T-cell (primary cell): ENCODE measurements around the gene CHD5. TPM values are rescaled to one million over a fixed set of nuclear protein-coding genes. Genes with fewer than 3 reads are reported as not detected.

ENCODE experiments used
- ATAC-seq, 4 experiments: fragments of 200-7000 bp in 3 of 4; fragments of 150-1000 bp in 1 of 4; cut with Tn5 transposase; replicated peaks in 1 of 4; 1 replicate in 3 of 4; 2 replicates in 1 of 4; pipeline ENCODE4 v1.10.0; 2021; ENCODE audit warnings: moderate library complexity in 3 of 4, mild to moderate bottlenecking in 2 of 4, moderate number of reproducible peaks in 1 of 4
- CTCF ChIA-PET, 2 donors: fragments of 300-600 bp; sonication (Branson Sonifier 250); formaldehyde crosslinking; loops; one replicate each; lab custom pipeline; 2022; ENCODE audit warnings: antibody characterized with exemption in 2 of 2; lab: Charles Lee
- POLR2A ChIA-PET, 2 donors: fragments of 300-600 bp; sonication (Branson Sonifier 250); formaldehyde crosslinking; loops; one replicate each; lab custom pipeline; 2022; ENCODE audit warnings: antibody characterized with exemption in 2 of 2; lab: Charles Lee
- DNase-seq, 35 experiments: peaks; one replicate each; pipeline versions ENCODE4 v3.0.0 to v3.0.0-alpha.2; 2013 to 2023
- H3K27ac ChIP-seq: one replicate; pipeline ENCODE4 v1.5.1; 2013; ENCODE audit warnings: low read length
- H3K27me3 ChIP-seq, 2 experiments: replicated peaks in 1 of 2; 1 replicate in 1 of 2; 2 replicates in 1 of 2; pipeline versions ENCODE4 v1.6.1 to v1.7.0; 2013; ENCODE audit warnings: low read length in 1 of 2, mixed read lengths in 1 of 2; ENCODE audit not compliant: control insufficient read depth in 2 of 2, insufficient read depth in 2 of 2; ENCODE audit errors: extremely low read depth in 1 of 2
- H3K36me3 ChIP-seq, 2 donors: 1 replicate in 1 of 2; 2 replicates in 1 of 2; pipeline versions ENCODE4 v1.6.1 to v1.7.0; 2013; ENCODE audit warnings: low read length in 1 of 2; ENCODE audit not compliant: control insufficient read depth in 2 of 2, insufficient read depth in 1 of 2; ENCODE audit errors: extremely low read depth in 1 of 2
- H3K4me1 ChIP-seq, 2 experiments: 1 replicate in 1 of 2; 2 replicates in 1 of 2; pipeline versions ENCODE4 v1.6.1 to v1.7.0; 2013; ENCODE audit warnings: low read length in 2 of 2, mixed read lengths in 1 of 2; ENCODE audit not compliant: insufficient read depth in 2 of 2, control insufficient read depth in 1 of 2; ENCODE audit errors: extremely low read depth in 1 of 2
- H3K4me3 ChIP-seq, 2 donors: 1 replicate in 1 of 2; 2 replicates in 1 of 2; pipeline versions ENCODE4 v1.5.1 to v1.7.0; 2013; ENCODE audit warnings: mild to moderate bottlenecking in 2 of 2, low read length in 1 of 2, moderate library complexity in 1 of 2; ENCODE audit not compliant: control insufficient read depth in 1 of 2; ENCODE audit errors: extremely low read depth in 1 of 2
- H3K9me3 ChIP-seq: 2 replicates; pipeline ENCODE4 v1.7.0; 2013
- H3K27ac Mint-ChIP-seq, 2 donors: one replicate each; pipeline ENCODE4 v1.8.0; 2020 to 2021; ENCODE audit warnings: mild to moderate bottlenecking in 2 of 2, mixed read lengths in 2 of 2
- H3K27me3 Mint-ChIP-seq, 2 donors: one replicate each; pipeline ENCODE4 v1.8.0; 2021 to 2022; ENCODE audit warnings: mixed read lengths in 2 of 2
- H3K36me3 Mint-ChIP-seq: one replicate; pipeline ENCODE4 v1.8.0; 2021; ENCODE audit warnings: mixed read lengths
- H3K4me1 Mint-ChIP-seq, 3 donors: one replicate each; pipeline ENCODE4 v1.8.0; 2020 to 2022; ENCODE audit warnings: mixed read lengths in 3 of 3, mild to moderate bottlenecking in 1 of 3
- H3K4me3 Mint-ChIP-seq, 3 donors: one replicate each; pipeline ENCODE4 v1.8.0; 2020 to 2022; ENCODE audit warnings: mild to moderate bottlenecking in 3 of 3, mixed read lengths in 3 of 3, moderate library complexity in 3 of 3
- H3K9me3 Mint-ChIP-seq, 3 donors: one replicate each; pipeline ENCODE4 v1.8.0; 2020 to 2022; ENCODE audit warnings: mixed read lengths in 3 of 3
- WGBS: methylation state at CpG from one replicate; pipeline ENCODE4 v1.1.5; 2013; ENCODE audit warnings: missing lambda C conversion rate; ENCODE audit not compliant: insufficient coverage; 5-methylcytosine and 5-hydroxymethylcytosine counted together
- total RNA-seq, 35 experiments: library from RNA in 6 of 35; stranded (reverse) in 6 of 35; fragments of 120-200 nt in 1 of 35; gene quantifications; one replicate each; pipeline versions ENCODE4 v1.2.1 to v1.2.4 and lab custom pipeline; 2013 to 2026

CHD5 gene
- total RNA-seq, 5 donors from 2014 or later (not counting 1 experiment from before 2014, with no cell fraction given): 0.05 to 0.23 (median 0.16) TPM

GRCh38 chr1:6209661-6210580 is 29.8 kb upstream of the CHD5 start:
- H3K27ac ChIP-seq: no peak overlapping the region
- ATAC-seq (peak in 1 of 4 experiments; percentile 24), DNase-seq (peak in 5 of 35 experiments; percentile 10 to 35 (median 28))
- Mint-ChIP-seq H3K36me3 (no peaks in the 10 kb centered on the region), H3K27ac (peak overlapping the region; percentile 39 to 46), H3K4me1 (peaks cover 0 to 19% (median 12%) of the 10 kb centered on the region in 3 donors), H3K9me3 (no peaks in the 10 kb centered on the region), H3K4me3 (peak overlapping the region; percentile 45 to 57 (median 50)), H3K27me3 (peaks cover 4 to 20% of the 10 kb centered on the region in 2 donors)
- peaks cover 3 to 61% of the 10 kb centered on the region in 2 experiments for H3K27me3 ChIP-seq
- 75% methylated on average over 11 of the region's 17 CpGs for WGBS
- CTCF ChIA-PET: interaction anchor here in 1 of 2 donors (0.5 kb wide), 1 partner anchor 21 kb away, joined by 4 read pairs; no protein-coding TSS in a partner anchor
- H3K36me3 ChIP-seq: no peaks in the 10 kb centered on the region
- H3K4me1 ChIP-seq: peaks cover 6 to 34% of the 10 kb centered on the region in 2 experiments
- H3K9me3 ChIP-seq: no peaks in the 10 kb centered on the region
- POLR2A ChIA-PET: no interaction called here
- peak overlapping the region in 1 of 2 donors; percentile 1 for H3K4me3 ChIP-seq

DNA sequence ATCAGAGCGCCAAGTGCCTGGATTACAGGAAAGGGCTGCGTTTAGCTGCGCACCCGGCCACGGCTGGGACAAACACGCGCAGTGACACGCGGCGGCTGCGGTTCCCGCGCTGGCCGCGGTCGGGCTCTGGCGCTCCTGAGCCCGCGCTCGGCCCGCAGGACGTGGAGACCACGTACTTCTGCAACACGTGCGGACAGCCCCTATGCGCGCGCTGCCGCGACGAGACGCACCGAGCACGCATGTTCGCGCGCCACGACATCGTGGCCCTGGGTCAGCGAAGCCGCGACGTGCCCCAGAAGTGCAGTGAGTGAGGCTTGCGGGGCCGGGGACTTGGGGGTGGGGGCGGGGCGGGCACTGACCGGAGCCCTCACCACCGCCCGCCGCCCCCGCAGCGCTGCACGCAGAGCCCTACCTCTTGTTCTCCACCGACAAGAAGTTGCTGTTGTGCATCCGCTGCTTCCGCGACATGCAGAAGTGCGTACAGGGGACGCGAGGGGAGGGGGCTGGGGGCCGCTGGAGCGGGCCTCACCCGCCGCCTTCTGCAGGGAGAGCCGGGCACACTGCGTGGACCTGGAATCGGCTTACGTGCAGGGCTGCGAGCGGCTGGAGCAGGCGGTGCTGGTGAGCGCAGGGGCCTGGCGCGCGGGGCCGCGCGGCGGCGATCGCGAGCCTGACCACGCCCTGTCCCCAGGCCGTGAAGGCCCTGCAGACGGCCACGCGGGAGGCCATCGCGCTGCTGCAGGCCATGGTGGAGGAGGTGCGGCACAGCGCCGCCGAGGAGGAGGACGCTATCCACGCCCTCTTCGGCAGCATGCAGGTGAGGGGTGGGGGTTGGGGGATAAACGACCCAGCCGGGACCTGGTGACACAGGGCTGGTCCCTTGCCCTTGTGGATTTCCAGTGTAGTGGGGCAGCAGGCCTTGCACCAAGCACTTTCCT is 28.9 kb upstream of the CHD5 start:
- no peak overlapping the region for H3K27ac ChIP-seq
- Mint-ChIP-seq H3K4me3 (peak overlapping the region; percentile 50 to 57 (median 51)), H3K4me1 (peaks cover 0 to 22% (median 15%) of the 10 kb centered on the region in 3 donors), H3K36me3 (no peaks in the 10 kb centered on the region), H3K27me3 (peaks cover 4 to 21% of the 10 kb centered on the region in 2 donors), H3K9me3 (no peaks in the 10 kb centered on the region), H3K27ac (peak overlapping the region in 1 of 2 donors; percentile 46)
- ChIA-PET POLR2A (no interaction called here), CTCF (no interaction called here)
- peak in 4 of 35 experiments; percentile 8 to 35 (median 12) for DNase-seq
- no peaks in the 10 kb centered on the region for H3K9me3 ChIP-seq
- H3K36me3 ChIP-seq: no peaks in the 10 kb centered on the region
- 4% methylated on average over 97 of the region's 99 CpGs for WGBS
- H3K4me3 ChIP-seq: peak overlapping the region in 1 of 2 donors; percentile 47
- peaks cover 3 to 64% of the 10 kb centered on the region in 2 experiments for H3K27me3 ChIP-seq
- ATAC-seq: peak; percentile 14 to 54 (median 36)
- peaks cover 6 to 38% of the 10 kb centered on the region in 2 experiments for H3K4me1 ChIP-seq

- Mint-ChIP-seq H3K36me3 (no peaks in the 10 kb centered on the region), H3K9me3 (no peaks in the 10 kb centered on the region), H3K27me3 (peaks cover 4 to 21% of the 10 kb centered on the region in 2 donors), H3K4me1 (peaks cover 0 to 22% (median 15%) of the 10 kb centered on the region in 3 donors), H3K27ac (no peak overlapping the region), H3K4me3 (peak overlapping the region in 2 of 3 donors; percentile 28 to 50)
- H3K9me3 ChIP-seq: no peaks in the 10 kb centered on the region
- peaks cover 6 to 38% of the 10 kb centered on the region in 2 experiments for H3K4me1 ChIP-seq
- ChIA-PET POLR2A (no interaction called here), CTCF (no interaction called here)
- no peaks in the 10 kb centered on the region for H3K36me3 ChIP-seq
- no peak overlapping the region for H3K27ac ChIP-seq
- H3K27me3 ChIP-seq: peaks cover 3 to 64% of the 10 kb centered on the region in 2 experiments
- ATAC-seq: no peak
- no peak for DNase-seq
- peak overlapping the region in 1 of 2 donors; percentile 3 for H3K4me3 ChIP-seq
- 94% methylated on average over 8 of the region's 10 CpGs for WGBS
Measured at GRCh38 chr1:6207921-6208320, 27.8 kb upstream of the CHD5 start.

GRCh38 chr1:6207075-6207885 is 27.2 kb upstream of the CHD5 start:
- Mint-ChIP-seq H3K4me3 (peak overlapping the region; percentile 57 to 72 (median 71)), H3K4me1 (peaks cover 0 to 22% (median 15%) of the 10 kb centered on the region in 3 donors), H3K27ac (no peak overlapping the region), H3K9me3 (no peaks in the 10 kb centered on the region), H3K27me3 (peaks cover 4 to 21% of the 10 kb centered on the region in 2 donors), H3K36me3 (no peaks in the 10 kb centered on the region)
- H3K27me3 ChIP-seq: peaks cover 3 to 67% of the 10 kb centered on the region in 2 experiments
- ChIA-PET POLR2A (no interaction called here), CTCF (interaction anchor here (0.5 to 0.6 kb wide), 2 partner anchors 39 to 187 kb away, joined by 3 to 4 read pairs; no protein-coding TSS in a partner anchor)
- no peak for DNase-seq
- no peaks in the 10 kb centered on the region for H3K9me3 ChIP-seq
- H3K4me3 ChIP-seq: no peak overlapping the region
- H3K4me1 ChIP-seq: peaks cover 6 to 38% of the 10 kb centered on the region in 2 experiments
- no peak overlapping the region for H3K27ac ChIP-seq
- ATAC-seq: no peak
- 79% methylated on average over 16 of the region's 19 CpGs for WGBS
- H3K36me3 ChIP-seq: no peaks in the 10 kb centered on the region

DNA sequence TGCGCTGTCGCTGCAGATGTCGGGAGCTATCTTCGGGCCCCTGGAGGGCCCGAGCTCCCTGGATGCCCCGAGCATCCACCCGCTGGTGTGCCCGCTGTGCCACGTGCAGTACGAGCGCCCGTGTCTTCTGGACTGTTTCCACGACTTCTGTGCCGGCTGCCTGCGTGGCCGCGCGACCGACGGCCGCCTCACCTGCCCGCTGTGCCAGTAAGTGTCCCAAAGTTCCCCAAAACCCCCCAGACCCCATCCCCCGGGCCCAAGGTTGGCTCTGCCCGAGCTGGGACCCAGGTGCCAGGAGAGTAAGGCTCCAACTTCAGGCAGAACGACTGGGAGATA is 26.4 kb upstream of the CHD5 start:
- H3K4me3 ChIP-seq: peak overlapping the region; percentile 60 to 75
- H3K27ac Mint-ChIP-seq: no peak overlapping the region
- 13% methylated on average over 25 of the region's 25 CpGs for WGBS

More for the DNA sequence above, 26.4 kb upstream of the CHD5 start:
- Histone ChIP-seq H3K36me3 (no peaks in the 10 kb centered on the region), H3K27me3 (peaks cover 3 to 67% of the 10 kb centered on the region in 2 experiments), H3K9me3 (no peaks in the 10 kb centered on the region), H3K27ac (no peak overlapping the region), H3K4me1 (peaks cover 6 to 38% of the 10 kb centered on the region in 2 experiments)
- ChIA-PET POLR2A (no interaction called here), CTCF (interaction anchor here (0.5 to 0.6 kb wide), 3 partner anchors 17 to 420 kb away, joined by 3 to 4 read pairs (median 3); no protein-coding TSS in a partner anchor)
- no peaks in the 10 kb centered on the region for H3K9me3 Mint-ChIP-seq
- no peaks in the 10 kb centered on the region for H3K36me3 Mint-ChIP-seq
- H3K4me3 Mint-ChIP-seq: peak overlapping the region; percentile 57 to 72 (median 71)
- peaks cover 0 to 22% (median 15%) of the 10 kb centered on the region in 3 donors for H3K4me1 Mint-ChIP-seq
- peaks cover 4 to 19% of the 10 kb centered on the region in 2 donors for H3K27me3 Mint-ChIP-seq
- DNase-seq: no peak
- ATAC-seq: peak in 2 of 4 experiments; percentile 3 to 11
